Parathyroid adenoma (tissue), 2 donors: ENCODE data around the gene ARHGAP9.

Experiments used
- H2AFZ ChIP-seq: fragments of 300-600 bp; sonication (generic); one replicate; pipeline ENCODE4 v1.7.0; 2017; ENCODE audit warnings: antibody characterized with exemption, mild to moderate bottlenecking
- H3K27ac ChIP-seq: fragments of 300-600 bp; sonication (generic); one replicate; pipeline ENCODE4 v1.7.0; 2017
- H3K27me3 ChIP-seq: fragments of 300-600 bp; sonication (generic); one replicate; pipeline ENCODE4 v1.7.0; 2017; ENCODE audit warnings: low read length; ENCODE audit not compliant: control insufficient read depth, insufficient read depth
- H3K36me3 ChIP-seq: fragments of 300-600 bp; sonication (generic); one replicate; pipeline ENCODE4 v1.7.0; 2017; ENCODE audit warnings: low read length; ENCODE audit not compliant: control insufficient read depth, insufficient read depth
- H3K4me1 ChIP-seq: fragments of 300-600 bp; sonication (generic); one replicate; pipeline ENCODE4 v1.7.0; 2017; ENCODE audit warnings: control low read depth
- H3K4me2 ChIP-seq: fragments of 300-600 bp; sonication (generic); one replicate; pipeline ENCODE4 v1.7.0; 2017; ENCODE audit warnings: low read length
- H3K4me3 ChIP-seq: fragments of 300-600 bp; sonication (generic); one replicate; pipeline ENCODE4 v1.7.0; 2017; ENCODE audit warnings: low read depth, low read length
- H3K79me2 ChIP-seq: fragments of 300-600 bp; sonication (generic); one replicate; pipeline ENCODE4 v1.7.0; 2017; ENCODE audit warnings: control low read depth
- H3K9ac ChIP-seq: fragments of 300-600 bp; sonication (generic); one replicate; pipeline ENCODE4 v1.7.0; 2017; ENCODE audit warnings: mild to moderate bottlenecking
- H3K9me3 ChIP-seq: fragments of 300-600 bp; sonication (generic); one replicate; pipeline ENCODE4 v1.7.0; 2017; ENCODE audit warnings: low read length; ENCODE audit not compliant: control insufficient read depth
- TF ChIP-seq, protein P1 (sequence below): fragments of 300-600 bp; sonication (generic); IDR thresholded peaks from one replicate; pipeline ENCODE4 v1.7.0; 2017; ENCODE audit warnings: antibody characterized with exemption, mild to moderate bottlenecking
- donor health status: primary hyperparathyroidism.

Gene ARHGAP9

DNA sequence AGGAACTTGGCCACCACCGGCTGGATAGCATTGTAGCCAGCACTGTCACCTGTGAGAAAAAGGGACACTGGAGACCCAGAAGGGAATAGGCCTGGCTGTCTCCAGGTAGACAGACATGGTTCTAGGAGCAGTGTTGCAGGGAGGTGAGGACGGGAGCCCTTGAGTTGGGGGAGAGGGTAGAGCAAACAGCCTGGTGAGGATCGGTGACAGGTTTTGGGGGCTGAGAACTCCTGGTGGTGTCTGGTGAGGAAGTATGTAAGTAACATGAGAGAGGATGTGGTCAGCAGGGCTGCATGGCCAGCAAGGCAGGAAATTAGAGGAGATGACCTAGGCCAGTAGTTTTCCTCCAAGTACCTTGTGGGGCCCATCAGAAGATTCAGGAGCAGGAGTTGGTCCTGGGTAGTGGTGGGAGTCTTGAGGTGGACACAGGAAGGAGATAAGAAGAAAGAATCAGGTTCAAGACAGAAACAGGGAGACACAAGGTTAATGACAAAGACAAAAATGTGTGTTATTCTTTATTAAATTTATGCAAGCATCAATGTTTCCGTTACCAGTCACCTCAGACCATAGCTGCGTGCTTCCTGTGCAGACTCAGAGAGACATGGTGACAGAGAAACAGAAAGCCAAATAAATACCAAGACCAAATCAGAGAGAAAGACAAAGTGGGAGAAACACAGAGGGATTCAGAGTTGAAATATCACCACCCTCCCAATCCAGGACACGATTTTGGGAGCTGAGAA lies at the start of gene ARHGAP9:
Gene ARHGAP9, minus strand, starts transcription at position 491 of the 740 bp plus-strand sequence. Its CDS starts 460 bp downstream, at position 31.
- H3K79me2 ChIP-seq = no peaks in the 10 kb centered on the region
- H3K9me3 ChIP-seq = no peaks in the 10 kb centered on the region
- H3K4me3 ChIP-seq = no peak within 1 kb of the TSS
- peaks cover 7% of the 10 kb centered on the region for H3K27me3 ChIP-seq
- no peak within 1 kb of the TSS for H3K9ac ChIP-seq
- TF ChIP-seq, protein P1, sequence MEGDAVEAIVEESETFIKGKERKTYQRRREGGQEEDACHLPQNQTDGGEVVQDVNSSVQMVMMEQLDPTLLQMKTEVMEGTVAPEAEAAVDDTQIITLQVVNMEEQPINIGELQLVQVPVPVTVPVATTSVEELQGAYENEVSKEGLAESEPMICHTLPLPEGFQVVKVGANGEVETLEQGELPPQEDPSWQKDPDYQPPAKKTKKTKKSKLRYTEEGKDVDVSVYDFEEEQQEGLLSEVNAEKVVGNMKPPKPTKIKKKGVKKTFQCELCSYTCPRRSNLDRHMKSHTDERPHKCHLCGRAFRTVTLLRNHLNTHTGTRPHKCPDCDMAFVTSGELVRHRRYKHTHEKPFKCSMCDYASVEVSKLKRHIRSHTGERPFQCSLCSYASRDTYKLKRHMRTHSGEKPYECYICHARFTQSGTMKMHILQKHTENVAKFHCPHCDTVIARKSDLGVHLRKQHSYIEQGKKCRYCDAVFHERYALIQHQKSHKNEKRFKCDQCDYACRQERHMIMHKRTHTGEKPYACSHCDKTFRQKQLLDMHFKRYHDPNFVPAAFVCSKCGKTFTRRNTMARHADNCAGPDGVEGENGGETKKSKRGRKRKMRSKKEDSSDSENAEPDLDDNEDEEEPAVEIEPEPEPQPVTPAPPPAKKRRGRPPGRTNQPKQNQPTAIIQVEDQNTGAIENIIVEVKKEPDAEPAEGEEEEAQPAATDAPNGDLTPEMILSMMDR = no peak
- H3K4me1 ChIP-seq = peaks cover 8% of the 10 kb centered on the region
- H2AFZ ChIP-seq = no peak within 1 kb of the TSS
- H3K36me3 ChIP-seq = no peaks in the 10 kb centered on the region
- H3K4me2 ChIP-seq = no peak within 1 kb of the TSS
- H3K27ac ChIP-seq = no peak within 1 kb of the TSS

DNA sequence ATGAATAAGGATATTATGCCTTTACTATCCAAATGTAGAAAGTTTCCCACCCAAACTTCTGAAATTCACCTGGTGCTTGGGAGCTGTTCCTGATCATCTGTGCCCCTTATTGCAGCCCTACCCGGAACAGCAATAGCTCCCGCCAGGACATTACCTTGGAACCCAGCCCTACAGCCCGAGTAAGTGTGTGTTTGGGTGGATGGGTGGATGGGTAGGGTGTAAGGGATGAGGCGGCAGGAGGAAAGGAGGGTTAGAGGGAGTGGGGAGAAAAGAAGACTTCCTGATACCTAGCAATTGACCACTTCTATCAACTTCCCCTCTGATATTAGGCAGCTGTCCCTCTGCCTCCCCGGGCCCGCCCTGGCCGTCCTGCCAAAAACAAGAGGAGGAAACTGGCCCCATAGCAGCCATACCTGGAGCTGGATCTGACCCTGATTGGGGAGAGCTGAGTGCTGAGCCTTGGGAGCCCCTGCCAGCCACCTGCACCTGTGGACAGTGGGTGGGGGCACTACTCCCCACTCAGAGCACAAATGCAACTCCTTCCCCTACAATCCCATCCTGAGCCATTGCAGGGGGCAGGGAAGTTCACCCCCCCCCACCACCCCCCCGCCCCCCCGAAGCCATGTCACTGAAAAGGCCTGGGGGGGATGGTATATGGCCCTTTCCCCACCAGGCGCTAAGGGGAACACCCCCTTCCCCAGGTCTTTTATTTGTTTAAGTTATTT lies 49.3 kb upstream of the ARHGAP9 start:
- Histone ChIP-seq H3K9ac (no peak overlapping the region), H3K27ac (no peak overlapping the region), H3K4me1 (peaks cover 6% of the 10 kb centered on the region), H3K79me2 (peaks cover 3% of the 10 kb centered on the region), H3K9me3 (no peaks in the 10 kb centered on the region), H2AFZ (no peak overlapping the region), H3K36me3 (no peaks in the 10 kb centered on the region), H3K4me3 (no peak overlapping the region), H3K27me3 (no peaks in the 10 kb centered on the region), H3K4me2 (no peak overlapping the region)
- TF ChIP-seq, protein P1 = no peak

DNA sequence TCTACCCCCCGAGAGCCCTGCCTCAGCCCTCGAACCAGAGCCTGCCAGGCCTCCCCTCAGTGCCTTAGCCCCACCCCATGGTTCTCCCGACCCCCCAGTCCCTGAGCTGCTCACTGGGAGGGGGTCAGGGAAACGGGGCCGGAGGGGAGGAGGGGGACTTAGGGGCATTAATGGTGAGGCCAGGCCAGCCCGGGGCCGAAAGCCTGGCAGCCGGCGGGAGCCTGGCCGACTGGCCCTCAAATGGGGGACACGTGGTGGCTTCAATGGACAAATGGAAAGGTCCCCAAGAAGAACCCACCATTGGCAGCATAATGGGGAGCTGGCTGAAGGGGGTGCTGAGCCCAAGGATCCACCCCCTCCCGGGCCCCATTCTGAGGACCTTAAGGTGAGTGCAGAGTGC lies 48.5 kb upstream of the ARHGAP9 start:
- H2AFZ ChIP-seq = no peak overlapping the region
- no peaks in the 10 kb centered on the region for H3K36me3 ChIP-seq
- H3K9me3 ChIP-seq = no peaks in the 10 kb centered on the region
- no peak overlapping the region for H3K27ac ChIP-seq
- peaks cover 3% of the 10 kb centered on the region for H3K79me2 ChIP-seq
- TF ChIP-seq, protein P1 = no peak
- no peak overlapping the region for H3K4me2 ChIP-seq
- no peak overlapping the region for H3K9ac ChIP-seq
- H3K4me3 ChIP-seq = no peak overlapping the region
- H3K4me1 ChIP-seq = peaks cover 14% of the 10 kb centered on the region
- H3K27me3 ChIP-seq = no peaks in the 10 kb centered on the region

DNA sequence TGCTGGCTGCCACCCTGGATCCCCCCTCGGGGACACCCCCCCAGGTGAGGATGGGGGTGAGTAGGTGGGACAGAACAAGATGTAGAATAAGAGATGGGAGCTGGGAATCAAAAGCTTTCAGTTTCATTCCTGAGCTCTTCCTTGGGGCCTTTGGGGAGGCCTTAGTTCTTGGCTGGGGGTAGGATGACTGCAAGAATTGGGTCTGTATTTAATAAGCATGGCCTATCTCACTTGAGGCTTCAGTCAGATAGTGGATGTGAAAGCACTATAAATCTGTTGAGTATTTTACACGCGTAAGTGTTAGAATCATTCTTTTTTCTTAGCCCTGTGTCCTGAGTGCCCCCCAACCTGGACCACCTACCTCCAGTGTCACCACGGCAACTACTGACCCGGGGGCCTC lies 47.5 kb upstream of the ARHGAP9 start:
- Histone ChIP-seq H3K4me1 (peaks cover 14% of the 10 kb centered on the region), H3K27me3 (no peaks in the 10 kb centered on the region), H3K27ac (no peak overlapping the region), H3K4me3 (no peak overlapping the region), H2AFZ (no peak overlapping the region), H3K36me3 (no peaks in the 10 kb centered on the region), H3K9ac (no peak overlapping the region), H3K79me2 (peaks cover 3% of the 10 kb centered on the region), H3K4me2 (no peak overlapping the region), H3K9me3 (no peaks in the 10 kb centered on the region)
- TF ChIP-seq, protein P1 = no peak
